ENCODE measurements around the gene BID. TPM values are rescaled to one million over a fixed set of nuclear protein-coding genes. Genes with fewer than 3 reads are reported as not detected.

The BID gene
- total and polyA plus RNA-seq, 2 of the 4 experiments (the other 2 are of a cell fraction), result 69.5 to 240 TPM

- dilution Hi-C loops (cut with HindIII; ENCODE audit: low sequenced_read_pairs, unreplicated experiment), result no loop called here
- no CpG with 5 or more reads among the region's 6 CpGs for WGBS, 2 experiments (ENCODE audit: extremely low coverage in 2 of 2, insufficient read length in 1 of 2)
- no peak overlapping the region for H2AFZ ChIP-seq (replicated peaks; ENCODE audit: low read length, poor library complexity)
Observed at GRCh38 chr22:17751596-17751995, 22.7 kb downstream of the BID start.

More at GRCh38 chr22:17751596-17751995, 22.7 kb downstream of the BID start:
- Histone ChIP-seq H2BK15ac (ENCODE audit: low read depth, low read length) (no peak overlapping the region), H3K9ac (ENCODE audit: low read depth, low read length) (no peak overlapping the region), H4K91ac (ENCODE audit: insufficient read depth, low read depth, low read length) (no peak overlapping the region), H3K9me1 (ENCODE audit: insufficient read depth, low read length) (no peaks in the 10 kb centered on the region; the same call in 1 of the 2 replicates), H3K79me1 (ENCODE audit: low read depth in 1 of 2, low read length in 2 of 2) (peaks cover 18 to 23% of the 10 kb centered on the region in 2 experiments; a peak in 2 of 4 replicates), H3K18ac (ENCODE audit: low read depth, low read length) (no peak overlapping the region), H4K5ac (ENCODE audit: low read depth, low read length) (no peak overlapping the region), H3K27ac (ENCODE audit: insufficient read depth, low read length) (no peak overlapping the region), H2BK5ac (ENCODE audit: low read depth, low read length, poor library complexity, severe bottlenecking) (no peak overlapping the region), H2BK20ac (ENCODE audit: low read depth, low read length) (no peak overlapping the region), H3K23ac (ENCODE audit: low read depth, low read length) (no peak overlapping the region), H3K14ac (replicated peaks; ENCODE audit: low read depth, low read length) (no peak overlapping the region), H4K20me1 (ENCODE audit: insufficient read depth, low read length) (peaks cover 5% of the 10 kb centered on the region), H3K4me1 (ENCODE audit: control insufficient read depth, insufficient read depth, low read length) (no peaks in the 10 kb centered on the region), H4K8ac (ENCODE audit: low read depth in 2 of 2, low read length in 2 of 2) (no peak overlapping the region), H3K27me3 (ENCODE audit: control insufficient read depth, insufficient read depth, low read length) (no peaks in the 10 kb centered on the region), H3K4ac (ENCODE audit: low read depth, low read length) (no peak overlapping the region), H3K4me3 (ENCODE audit: insufficient read depth, low read depth, low read length) (no peak overlapping the region), H3K36me3 (ENCODE audit: control insufficient read depth, insufficient read depth, low read length) (no peaks in the 10 kb centered on the region), H3K4me2 (ENCODE audit: low read depth, low read length) (no peak overlapping the region), H3K9me3 (ENCODE audit: control insufficient read depth, insufficient read depth, low read length) (no peaks in the 10 kb centered on the region), H3K56ac (ENCODE audit: extremely low read depth, insufficient read depth, low read length) (no peak overlapping the region), H2BK120ac (ENCODE audit: low read depth, low read length) (no peak overlapping the region), H2AK5ac (ENCODE audit: low read depth, low read length) (no peak overlapping the region), H2AK9ac (replicated peaks; ENCODE audit: low read depth, low read length, poor library complexity) (no peak overlapping the region)
- in situ Hi-C loops (cut with MboI; ENCODE audit: low sequenced_read_pairs), result no loop called here
- DNase-seq (no peak), ATAC-seq (ENCODE audit: low read depth) (no peak)
- ChIA-PET CTCF (no interaction called here), POLR2A (ENCODE audit: unreplicated experiment) (no interaction called here)
- intact Hi-C loops (cut with micrococcal nuclease), result no loop called here
- no TSS peak for BruUV-seq (replicated peaks)
- TF ChIP-seq MAZ (IDR thresholded peaks at IDR 0.05; ENCODE audit: borderline replicate concordance, low read depth, low read length) (no peak), CTCF (conservative IDR thresholded peaks at IDR 0.05; ENCODE audit: low read depth, low read length) (no peak), RFX5 (IDR thresholded peaks at IDR 0.05; ENCODE audit: low read depth, low read length) (no peak)
